HEK293T (cell line): ENCODE data around the gene CYTH3.

Experiments
- BHLHE40 ChIP-seq: fragments of 450-650 bp; IDR thresholded peaks from 2 replicates; pipeline ENCODE4 v1.6.1; 2016; ENCODE audit warnings: mild to moderate bottlenecking, moderate library complexity, borderline replicate concordance
- FOXA1 ChIP-seq: fragments of 450-650 bp; IDR thresholded peaks from 2 replicates; pipeline ENCODE4 v1.6.1; 2016; ENCODE audit warnings: mild to moderate bottlenecking
- FOXK2 ChIP-seq: fragments of 450-650 bp; IDR thresholded peaks from 2 replicates; pipeline ENCODE4 v1.6.1; 2016; ENCODE audit warnings: mild to moderate bottlenecking
- HDGF ChIP-seq: fragments of 450-650 bp; IDR thresholded peaks from 2 replicates; pipeline ENCODE4 v1.6.1; 2017; ENCODE audit warnings: antibody characterized with exemption, borderline replicate concordance
- NFRKB ChIP-seq: fragments of 450-650 bp; IDR thresholded peaks from 2 replicates; pipeline ENCODE4 v1.6.1; 2016; ENCODE audit warnings: mild to moderate bottlenecking, moderate library complexity
- SP1 ChIP-seq: fragments of 450-650 bp; IDR thresholded peaks from 2 replicates; pipeline ENCODE4 v1.6.1; 2017
- ZNF384 ChIP-seq: fragments of 450-650 bp; IDR thresholded peaks from 2 replicates; pipeline ENCODE4 v1.6.1; 2016

DNA sequence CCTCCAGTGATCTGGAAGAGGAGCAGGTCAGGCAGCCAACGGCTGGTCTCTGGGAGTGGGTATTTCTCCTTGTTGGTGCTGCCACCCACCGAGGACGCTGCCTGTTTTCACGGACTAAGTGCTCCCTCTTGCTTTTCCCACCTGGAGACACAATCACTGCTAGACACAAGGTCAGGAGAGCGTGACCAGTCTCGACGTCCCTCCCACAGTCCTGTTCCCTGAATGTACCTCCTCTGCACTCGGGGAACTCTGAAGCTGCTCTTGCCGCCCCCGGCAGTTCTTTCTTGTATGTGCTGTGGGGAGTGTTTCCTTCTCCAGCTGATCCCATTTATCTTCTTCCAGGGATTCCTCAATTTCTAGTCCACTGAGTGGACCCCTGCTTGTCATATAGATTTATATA, 89.4 kb downstream of the CYTH3 start:
- TF ChIP-seq FOXK2 (no peak), SP1 (no peak), HDGF (no peak), NFRKB (no peak), ZNF384 (no peak), FOXA1 (no peak), BHLHE40 (no peak)
